SK-N-SH (cell line): ENCODE results near the gene ATXN10. TPM values are rescaled to one million over a fixed set of nuclear protein-coding genes. Genes with fewer than 3 reads are reported as not detected.

Experiments used
- CTCF ChIA-PET: fragments of 300-600, 350-600 bp; formaldehyde crosslinking; extraction: SDS; loops from one replicate; lab custom pipeline; 2021; lab: Yijun Ruan, JAX
- POLR2A ChIA-PET: fragments of 350-600 bp; sonication (Branson Sonifier 250); formaldehyde crosslinking; extraction: SDS; loops from one replicate; lab custom pipeline; 2020; ENCODE audit warnings: antibody characterized with exemption, inconsistent platforms; lab: Yijun Ruan, JAX
- DNase-seq: peaks from one replicate; pipeline ENCODE4 v3.0.0; 2012
- H2AFZ ChIP-seq: fragments of 200-600 bp; sonication (generic); 2 replicates; pipeline ENCODE4 v1.8.1; 2016; ENCODE audit warnings: antibody characterized with exemption, mild to moderate bottlenecking, low read depth
- H3F3A ChIP-seq: fragments of 200-600 bp; sonication (generic); replicated peaks from 2 replicates; pipeline ENCODE3; 2016; ENCODE audit warnings: antibody characterized with exemption, mild to moderate bottlenecking; ENCODE audit not compliant: insufficient read depth
- H3K27ac ChIP-seq, 2 experiments: fragments of 200-500 bp in 1 of 2; fragments of 200-600 bp in 1 of 2; sonication (Bioruptor generic) in 1 of 2; sonication (generic), shearing (Covaris generic) in 1 of 2; 2 replicates each; pipeline versions ENCODE4 v1.5.1 to v1.6.1; 2014 to 2016; ENCODE audit warnings: low read depth in 2 of 2, inconsistent platforms in 1 of 2, low read length in 1 of 2, mild to moderate bottlenecking in 1 of 2, mixed read lengths in 1 of 2
- H3K27me3 ChIP-seq: fragments of 200-600 bp; sonication (generic), shearing (Covaris generic); 2 replicates; pipeline ENCODE4 v1.6.1; 2016; ENCODE audit warnings: mixed run types; ENCODE audit not compliant: insufficient read depth
- H3K36me3 ChIP-seq, 2 experiments: fragments of 200-500 bp in 1 of 2; fragments of 200-600 bp in 1 of 2; sonication (Bioruptor generic) in 1 of 2; sonication (generic) in 1 of 2; replicated peaks in 1 of 2; 2 replicates each; pipeline versions ENCODE3 to v1.5.1; 2014 to 2016; ENCODE audit warnings: low read length in 1 of 2, mild to moderate bottlenecking in 1 of 2; ENCODE audit not compliant: insufficient read depth in 2 of 2, control insufficient read depth in 1 of 2
- H3K4me1 ChIP-seq, 2 experiments: fragments of 200-500 bp in 1 of 2; fragments of 200-600 bp in 1 of 2; sonication (Bioruptor generic) in 1 of 2; sonication (generic), shearing (Covaris generic) in 1 of 2; 2 replicates each; pipeline versions ENCODE4 v1.5.1 to v1.6.1; 2014 to 2016; ENCODE audit warnings: low read depth in 1 of 2, low read length in 1 of 2, mixed run types in 1 of 2; ENCODE audit not compliant: insufficient read depth in 2 of 2, control insufficient read depth in 1 of 2
- H3K4me2 ChIP-seq: fragments of 200-600 bp; sonication (generic), shearing (Covaris generic); 2 replicates; pipeline ENCODE4 v1.6.1; 2017; ENCODE audit warnings: mixed run types
- H3K4me3 ChIP-seq, 2 experiments: fragments of 200-500 bp in 1 of 2; fragments of 200-600 bp in 1 of 2; sonication (Bioruptor generic) in 1 of 2; sonication (generic), shearing (Covaris generic) in 1 of 2; 2 replicates each; pipeline versions ENCODE4 v1.5.1 to v1.8.1; 2014 to 2016; ENCODE audit warnings: low read depth in 2 of 2, inconsistent platforms in 1 of 2, low read length in 1 of 2, mild to moderate bottlenecking in 1 of 2, mixed read lengths in 1 of 2, moderate library complexity in 1 of 2
- H3K79me2 ChIP-seq: fragments of 200-600 bp; sonication (generic); 2 replicates; pipeline ENCODE4 v1.8.1; 2017; ENCODE audit warnings: mild to moderate bottlenecking; ENCODE audit not compliant: insufficient read depth
- H3K9ac ChIP-seq: fragments of 200-600 bp; sonication (generic); 2 replicates; pipeline ENCODE4 v1.6.1; 2017; ENCODE audit warnings: mixed run types
- H3K9me2 ChIP-seq: fragments of 200-600 bp; sonication (generic); 2 replicates; pipeline ENCODE4 v1.6.1; 2017; ENCODE audit warnings: mixed run types
- H3K9me3 ChIP-seq: fragments of 200-600 bp; sonication (generic); 2 replicates; pipeline ENCODE4 v1.6.1; 2017; ENCODE audit warnings: mixed run types, mild to moderate bottlenecking, moderate library complexity
- H4K20me1 ChIP-seq: fragments of 200-600 bp; sonication (generic); 2 replicates; pipeline ENCODE4 v1.6.1; 2017; ENCODE audit warnings: mild to moderate bottlenecking, mixed run types; ENCODE audit not compliant: insufficient read depth
- CHD2 ChIP-seq: fragments of 150-350 bp; IDR thresholded peaks from 2 replicates; pipeline ENCODE4 v1.6.1; 2018; ENCODE audit warnings: low read length; ENCODE audit not compliant: partially characterized antibody
- FOXJ3 ChIP-seq: sonication (generic); formaldehyde crosslinking; IDR thresholded peaks from 2 replicates; pipeline ENCODE4 v1.5.1; 2020; ENCODE audit warnings: mild to moderate bottlenecking, missing genetic modification reagents
- FOXM1 ChIP-seq: IDR thresholded peaks from 2 replicates; pipeline ENCODE4 v1.4.0; 2012; ENCODE audit warnings: low read depth, mild to moderate bottlenecking
- GABPA ChIP-seq: IDR thresholded peaks from 2 replicates; pipeline ENCODE4 v1.4.0; 2012; ENCODE audit warnings: low read depth, mild to moderate bottlenecking
- NFIC ChIP-seq: IDR thresholded peaks from 2 replicates; pipeline ENCODE4 v1.4.0; 2012; ENCODE audit warnings: borderline replicate concordance
- NRF1 ChIP-seq: IDR thresholded peaks from 2 replicates; pipeline ENCODE4 v1.6.1; 2012; ENCODE audit warnings: low read depth, mild to moderate bottlenecking, low read length
- RCOR1 ChIP-seq: fragments of 150-350 bp; IDR thresholded peaks from 2 replicates; pipeline ENCODE4 v1.6.1; 2017; ENCODE audit warnings: antibody characterized with exemption, low read length
- SIN3A ChIP-seq: IDR thresholded peaks from 2 replicates; pipeline ENCODE4 v1.6.1; 2012; ENCODE audit warnings: low read depth, mild to moderate bottlenecking, low read length, moderate library complexity, borderline replicate concordance
- YY1 ChIP-seq: IDR thresholded peaks from 2 replicates; pipeline ENCODE4 v1.4.0; 2012; ENCODE audit warnings: low read depth, mild to moderate bottlenecking
- WGBS: methylation state at CpG from one replicate; pipeline ENCODE4 v1.1.6; 2017; ENCODE audit warnings: low lambda C conversion rate; 5-methylcytosine and 5-hydroxymethylcytosine counted together
- polyA plus RNA-seq, 3 experiments: library from polyadenylated mRNA; depleted of rRNA; stranded (reverse); fragments of >200 nt; gene quantifications; 2 replicates each; pipeline ENCODE4 v1.2.3, GENCODE V29; 2012
- TF ChIP-seq, protein P1 (sequence below): IDR thresholded peaks from 2 replicates; pipeline ENCODE4; 2012
- TF ChIP-seq, protein P2 (sequence below): IDR thresholded peaks from 2 replicates; pipeline ENCODE4 v1.6.1; 2012; ENCODE audit warnings: mild to moderate bottlenecking, low read depth, low read length, moderate library complexity
- TF ChIP-seq, protein P3 (sequence below): fragments of 150-350 bp; IDR thresholded peaks from 2 replicates; pipeline ENCODE4 v1.6.1; 2016; ENCODE audit warnings: mild to moderate bottlenecking, low read depth, low read length

ATXN10 gene
- polyA plus RNA-seq, 1 of the 3 experiments (the other 2 are of a cell fraction), result 202 TPM

DNA sequence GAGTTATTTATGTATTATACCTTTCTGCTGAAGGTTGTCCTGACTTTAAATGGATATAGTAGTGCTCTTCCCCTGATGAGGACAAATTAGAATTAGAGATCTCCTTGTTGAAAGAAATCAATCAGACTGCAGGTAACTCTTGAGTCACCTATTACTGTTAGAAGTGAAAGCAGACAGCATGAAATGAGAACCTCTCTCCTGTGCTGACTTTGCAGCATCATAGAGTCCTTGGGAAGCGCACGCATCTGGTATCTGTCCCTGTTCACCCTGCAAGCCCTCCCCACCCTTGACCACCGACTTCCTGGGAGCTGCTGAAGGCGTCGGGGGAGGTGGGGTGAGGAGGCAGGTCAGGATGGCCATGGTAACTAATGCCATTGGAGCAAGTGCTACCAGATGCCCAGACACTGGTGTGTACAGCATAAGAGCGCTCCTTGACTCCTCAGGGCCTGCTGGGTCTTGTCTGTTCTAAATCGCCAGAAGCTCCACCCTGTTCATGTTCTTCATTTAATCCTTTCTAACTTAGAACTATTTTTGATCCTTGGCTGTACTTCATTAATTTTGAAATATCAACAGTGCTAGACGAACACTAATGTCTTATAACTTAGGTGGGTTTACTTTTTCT, 161.4 kb downstream of the ATXN10 start (continued):
- TF ChIP-seq, protein P1, sequence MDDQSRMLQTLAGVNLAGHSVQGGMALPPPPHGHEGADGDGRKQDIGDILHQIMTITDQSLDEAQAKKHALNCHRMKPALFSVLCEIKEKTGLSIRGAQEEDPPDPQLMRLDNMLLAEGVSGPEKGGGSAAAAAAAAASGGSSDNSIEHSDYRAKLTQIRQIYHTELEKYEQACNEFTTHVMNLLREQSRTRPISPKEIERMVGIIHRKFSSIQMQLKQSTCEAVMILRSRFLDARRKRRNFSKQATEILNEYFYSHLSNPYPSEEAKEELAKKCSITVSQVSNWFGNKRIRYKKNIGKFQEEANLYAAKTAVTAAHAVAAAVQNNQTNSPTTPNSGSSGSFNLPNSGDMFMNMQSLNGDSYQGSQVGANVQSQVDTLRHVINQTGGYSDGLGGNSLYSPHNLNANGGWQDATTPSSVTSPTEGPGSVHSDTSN, result no peak

DNA sequence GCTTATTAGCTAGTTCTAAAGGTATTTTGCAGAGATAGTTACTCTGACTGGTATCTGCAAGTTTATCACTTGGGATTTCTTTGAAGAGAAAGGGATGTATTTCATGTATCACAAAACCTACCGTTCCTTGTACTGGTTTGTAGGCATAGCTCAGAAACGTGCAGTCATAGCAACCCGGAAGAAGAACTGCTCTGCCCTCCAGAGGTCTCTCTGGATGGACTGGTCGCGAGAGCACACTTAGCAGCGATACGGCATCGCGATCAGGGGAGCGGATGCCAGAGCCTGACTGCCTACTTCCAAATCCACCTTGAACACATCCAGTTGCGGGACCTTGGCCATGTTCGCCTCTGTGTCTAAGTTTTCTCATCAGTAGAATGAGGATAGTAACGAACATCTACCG, 162.0 kb downstream of the ATXN10 start:
- ChIA-PET POLR2A (no interaction called here), CTCF (interaction anchor here (1.7 to 2.8 kb wide), 4 partner anchors 12 to 255 kb away, joined by 4 to 10 read pairs (median 6); no protein-coding TSS in a partner anchor)
- WGBS, result 84% methylated on average over 14 of the region's 14 CpGs
- no peak for DNase-seq
- H2AFZ ChIP-seq, result no peak overlapping the region
- no peak overlapping the region for H3K4me2 ChIP-seq
- H3K4me1 ChIP-seq, result no peaks in the 10 kb centered on the region; a peak in 1 of 4 replicates
- no peaks in the 10 kb centered on the region for H3K27me3 ChIP-seq
- peaks cover 6% of the 10 kb centered on the region; the same call in 1 of the 2 replicates for H4K20me1 ChIP-seq
- no peak overlapping the region for H3K27ac ChIP-seq
- H3K9me3 ChIP-seq, result no peaks in the 10 kb centered on the region
- H3K79me2 ChIP-seq, result peaks cover 4% of the 10 kb centered on the region; the same call in 1 of the 2 replicates
- H3K4me3 ChIP-seq, result no peak overlapping the region
- no peak overlapping the region for H3K9ac ChIP-seq
- no peak for TF ChIP-seq FOXM1
- no peak for TF ChIP-seq GABPA
- H3K36me3 ChIP-seq, result peaks cover 13 to 30% of the 10 kb centered on the region in 2 experiments
- H3K9me2 ChIP-seq, result no peaks in the 10 kb centered on the region
- peaks cover 25% of the 10 kb centered on the region for H3F3A ChIP-seq

DNA sequence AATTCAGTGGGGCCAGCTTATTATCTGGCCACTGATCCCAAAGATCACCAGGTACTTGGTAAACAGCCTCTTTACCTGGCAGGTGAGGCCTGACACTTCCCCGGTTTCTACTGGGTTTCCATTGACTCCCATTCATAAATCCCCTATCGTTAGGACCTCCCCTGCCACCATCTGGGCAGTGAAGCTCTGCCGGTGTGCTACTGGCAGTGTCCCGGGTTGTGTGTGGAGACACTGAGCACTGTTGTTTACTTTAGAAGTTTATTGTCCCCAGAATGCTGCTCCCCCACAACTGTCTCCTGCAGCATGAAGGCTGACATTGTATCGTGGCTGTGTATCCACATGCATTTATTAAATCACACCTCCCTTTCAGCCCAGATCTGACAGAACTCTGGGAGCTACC, 162.6 kb downstream of the ATXN10 start:
- Histone ChIP-seq H4K20me1 (peaks cover 8% of the 10 kb centered on the region; the same call in 1 of the 2 replicates), H3K36me3 (peaks cover 7 to 35% of the 10 kb centered on the region in 2 experiments), H3K79me2 (peaks cover 11% of the 10 kb centered on the region; the same call in 1 of the 2 replicates), H3K4me2 (no peak overlapping the region), H3K4me3 (no peak overlapping the region), H3K4me1 (no peaks in the 10 kb centered on the region; a peak in 1 of 4 replicates), H3K9me3 (no peaks in the 10 kb centered on the region), H2AFZ (no peak overlapping the region), H3K9me2 (no peaks in the 10 kb centered on the region), H3K27me3 (no peaks in the 10 kb centered on the region), H3K27ac (no peak overlapping the region), H3F3A (peaks cover 22% of the 10 kb centered on the region), H3K9ac (no peak overlapping the region)
- no peak for DNase-seq
- CTCF ChIA-PET, result interaction anchor here (1.7 to 2.8 kb wide), 4 partner anchors 11 to 256 kb away, joined by 4 to 10 read pairs (median 6); no protein-coding TSS in a partner anchor
- POLR2A ChIA-PET, result no interaction called here
- TF ChIP-seq, protein P2, sequence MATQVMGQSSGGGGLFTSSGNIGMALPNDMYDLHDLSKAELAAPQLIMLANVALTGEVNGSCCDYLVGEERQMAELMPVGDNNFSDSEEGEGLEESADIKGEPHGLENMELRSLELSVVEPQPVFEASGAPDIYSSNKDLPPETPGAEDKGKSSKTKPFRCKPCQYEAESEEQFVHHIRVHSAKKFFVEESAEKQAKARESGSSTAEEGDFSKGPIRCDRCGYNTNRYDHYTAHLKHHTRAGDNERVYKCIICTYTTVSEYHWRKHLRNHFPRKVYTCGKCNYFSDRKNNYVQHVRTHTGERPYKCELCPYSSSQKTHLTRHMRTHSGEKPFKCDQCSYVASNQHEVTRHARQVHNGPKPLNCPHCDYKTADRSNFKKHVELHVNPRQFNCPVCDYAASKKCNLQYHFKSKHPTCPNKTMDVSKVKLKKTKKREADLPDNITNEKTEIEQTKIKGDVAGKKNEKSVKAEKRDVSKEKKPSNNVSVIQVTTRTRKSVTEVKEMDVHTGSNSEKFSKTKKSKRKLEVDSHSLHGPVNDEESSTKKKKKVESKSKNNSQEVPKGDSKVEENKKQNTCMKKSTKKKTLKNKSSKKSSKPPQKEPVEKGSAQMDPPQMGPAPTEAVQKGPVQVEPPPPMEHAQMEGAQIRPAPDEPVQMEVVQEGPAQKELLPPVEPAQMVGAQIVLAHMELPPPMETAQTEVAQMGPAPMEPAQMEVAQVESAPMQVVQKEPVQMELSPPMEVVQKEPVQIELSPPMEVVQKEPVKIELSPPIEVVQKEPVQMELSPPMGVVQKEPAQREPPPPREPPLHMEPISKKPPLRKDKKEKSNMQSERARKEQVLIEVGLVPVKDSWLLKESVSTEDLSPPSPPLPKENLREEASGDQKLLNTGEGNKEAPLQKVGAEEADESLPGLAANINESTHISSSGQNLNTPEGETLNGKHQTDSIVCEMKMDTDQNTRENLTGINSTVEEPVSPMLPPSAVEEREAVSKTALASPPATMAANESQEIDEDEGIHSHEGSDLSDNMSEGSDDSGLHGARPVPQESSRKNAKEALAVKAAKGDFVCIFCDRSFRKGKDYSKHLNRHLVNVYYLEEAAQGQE, result no peak
- no peak for TF ChIP-seq SIN3A
- TF ChIP-seq YY1, result no peak
- TF ChIP-seq RCOR1, result no peak
- no peak for TF ChIP-seq FOXJ3 (CRISPR knock-in tag)
- TF ChIP-seq CHD2, result no peak
- TF ChIP-seq NFIC, result no peak
- no peak for TF ChIP-seq NRF1
- TF ChIP-seq, protein P3, sequence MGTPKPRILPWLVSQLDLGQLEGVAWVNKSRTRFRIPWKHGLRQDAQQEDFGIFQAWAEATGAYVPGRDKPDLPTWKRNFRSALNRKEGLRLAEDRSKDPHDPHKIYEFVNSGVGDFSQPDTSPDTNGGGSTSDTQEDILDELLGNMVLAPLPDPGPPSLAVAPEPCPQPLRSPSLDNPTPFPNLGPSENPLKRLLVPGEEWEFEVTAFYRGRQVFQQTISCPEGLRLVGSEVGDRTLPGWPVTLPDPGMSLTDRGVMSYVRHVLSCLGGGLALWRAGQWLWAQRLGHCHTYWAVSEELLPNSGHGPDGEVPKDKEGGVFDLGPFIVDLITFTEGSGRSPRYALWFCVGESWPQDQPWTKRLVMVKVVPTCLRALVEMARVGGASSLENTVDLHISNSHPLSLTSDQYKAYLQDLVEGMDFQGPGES, result no peak
- WGBS, result 77% methylated on average over 5 of the region's 5 CpGs
